ENCODE results near the gene PGAP6. TPM values are rescaled to one million over a fixed set of nuclear protein-coding genes. Genes with fewer than 3 reads are reported as not detected.
A peak's percentile ranks its signal among the peaks of the same experiment; 100 is the strongest.

The PGAP6 gene
- total and polyA plus RNA-seq, 9 of the 15 experiments (the other 6 are each of a cell fraction or from before 2014, with no cell fraction given) = 0.45 to 50.2 (median 39.3) TPM

DNA sequence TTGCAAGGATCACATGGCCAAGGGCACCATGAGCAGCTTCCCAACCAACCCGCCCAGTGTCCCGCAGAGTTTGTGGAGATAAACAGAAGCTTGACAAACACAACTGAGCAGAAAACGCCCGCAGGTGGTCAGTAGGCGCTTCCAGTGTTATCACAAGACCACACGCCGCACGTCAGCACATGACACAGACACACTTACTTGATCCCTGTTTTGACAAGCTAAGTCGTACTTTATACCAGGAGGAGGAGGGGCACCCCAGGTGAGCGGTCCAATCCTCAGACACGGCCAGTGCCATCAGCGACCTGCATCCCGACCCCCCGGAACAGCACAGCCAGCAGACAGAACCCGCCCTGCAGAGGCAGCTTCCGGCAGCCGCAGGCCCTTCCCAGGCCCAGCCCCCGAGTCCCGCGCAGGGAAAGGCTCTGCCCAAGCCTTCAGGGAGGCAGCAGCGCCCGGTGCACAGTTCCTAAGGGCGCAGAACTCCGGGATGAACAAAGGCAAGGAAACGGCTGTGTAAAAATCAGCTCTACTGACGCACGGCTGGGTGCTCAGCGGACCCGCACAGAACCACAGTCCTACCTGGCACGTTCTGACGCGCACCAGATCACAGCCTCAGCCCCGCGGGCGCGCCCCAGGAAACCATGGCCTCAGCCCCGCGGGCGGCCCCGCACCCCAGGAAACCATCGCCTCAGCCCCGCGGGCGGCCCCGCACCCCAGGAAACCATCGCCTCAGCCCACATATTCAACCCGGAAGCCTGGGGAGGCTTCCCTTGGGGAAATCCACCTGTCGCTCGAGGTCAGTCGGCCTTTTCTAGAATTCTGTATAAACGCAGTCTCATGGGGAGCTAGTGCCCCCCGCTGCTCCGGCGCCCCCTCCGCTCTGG lies 57.1 kb downstream of the PGAP6 start:
- Histone ChIP-seq H3K36me3 (ENCODE audit: control insufficient read depth, insufficient read depth, low read length) (peaks cover 27% of the 10 kb centered on the region), H3K27me3 (ENCODE audit: control insufficient read depth in 2 of 2, insufficient read depth in 2 of 2, low read length in 2 of 2) (no peaks in the 10 kb centered on the region), H3K4me2 (ENCODE audit: insufficient read depth, low read length) (peak overlapping the region; percentile 74), H3K9ac (ENCODE audit: insufficient read depth in 1 of 2, low read depth in 2 of 2, low read length in 2 of 2) (peak overlapping the region; percentile 63 to 89), H2AFZ (ENCODE audit: low read depth, low read length) (peak overlapping the region; percentile 63; the same call in 1 of the 2 replicates), H3K4me1 (replicated peaks in 1 of 2; ENCODE audit: control insufficient read depth in 2 of 2, insufficient read depth in 2 of 2, low read length in 2 of 2) (peaks cover 24 to 54% of the 10 kb centered on the region in 2 experiments), H3K79me2 (ENCODE audit: control insufficient read depth, insufficient read depth, low read length) (peaks cover 86% of the 10 kb centered on the region), H4K20me1 (replicated peaks; ENCODE audit: control insufficient read depth, insufficient read depth, low read length) (peaks cover 49% of the 10 kb centered on the region; the same call in 1 of the 2 replicates), H3K9me3 (replicated peaks; ENCODE audit: control insufficient read depth, insufficient read depth, low read depth, low read length) (no peaks in the 10 kb centered on the region), H3K27ac (ENCODE audit: extremely low read depth, low read depth, low read length) (peak overlapping the region; percentile 86), H3K9me1 (ENCODE audit: control insufficient read depth, insufficient read depth, low read length) (peaks cover 10% of the 10 kb centered on the region), H3K4me3 (peak overlapping the region; percentile 28)
- peak; percentile 91 for ATAC-seq
- no TSS peak for BruUV-seq (replicated peaks)
- CTCF ChIA-PET (ENCODE audit: low intra/inter-chr PET ratio) = no interaction called here
- FAIRE-seq = peak; percentile 98
- POLR2A ChIA-PET = interaction anchor here (0.6 to 1.4 kb wide), 8 partner anchors 9 to 231 kb away, joined by 3 to 4 read pairs (median 3); no protein-coding TSS in a partner anchor
- peak; percentile 79 to 95 (median 84) for DNase-seq (ENCODE audit: extremely low read depth in 1 of 4, low spot score in 3 of 4)
- WGBS (ENCODE audit: insufficient coverage, low coverage, missing lambda C conversion rate) = 11% methylated on average over 47 of the region's 55 CpGs
- in situ Hi-C loops (cut with MboI) (no loop called here), intact Hi-C loops (cut with micrococcal nuclease) (no loop called here)
- TF ChIP-seq CBFA2T2 (conservative IDR thresholded peaks at IDR 0.05) (peak; percentile 95), MTA2 (IDR thresholded peaks at IDR 0.05; ENCODE audit: low read depth) (peak; percentile 70), BCOR (IDR thresholded peaks at IDR 0.05) (peak; percentile 80; the same call in 1 of the 2 replicates), SMARCA4 (IDR thresholded peaks at IDR 0.05) (peak; percentile 78; the same call in 1 of the 2 replicates), MECOM (CRISPR knock-in tag; IDR thresholded peaks at IDR 0.05) (peak; percentile 24; the same call in 1 of the 2 replicates), HNRNPUL1 (IDR thresholded peaks at IDR 0.05; ENCODE audit: low read length) (no peak), SOX6 (IDR thresholded peaks at IDR 0.05) (peak; percentile 88), ARID2 (IDR thresholded peaks at IDR 0.05) (no peak), FOS (IDR thresholded peaks at IDR 0.05; ENCODE audit: extremely low read depth, insufficient read length) (no peak), RCOR1 (IDR thresholded peaks at IDR 0.05; ENCODE audit: borderline replicate concordance in 1 of 2, low read depth in 2 of 2, low read length in 2 of 2) (peak in 1 of 2 experiments; percentile 78; a peak in 2 of 4 replicates), MEIS2 (IDR thresholded peaks at IDR 0.05; ENCODE audit: partially characterized antibody) (peak; percentile 89), CREB1 (IDR thresholded peaks at IDR 0.05) (peak; percentile 70; the same call in 1 of the 2 replicates), CREB1 (CRISPR knock-in tag; IDR thresholded peaks at IDR 0.05) (peak; percentile 45; the same call in 1 of the 2 replicates), BHLHE40 (IDR thresholded peaks at IDR 0.05; ENCODE audit: low read length) (peak; percentile 96)
- TF ChIP-seq, protein P1, sequence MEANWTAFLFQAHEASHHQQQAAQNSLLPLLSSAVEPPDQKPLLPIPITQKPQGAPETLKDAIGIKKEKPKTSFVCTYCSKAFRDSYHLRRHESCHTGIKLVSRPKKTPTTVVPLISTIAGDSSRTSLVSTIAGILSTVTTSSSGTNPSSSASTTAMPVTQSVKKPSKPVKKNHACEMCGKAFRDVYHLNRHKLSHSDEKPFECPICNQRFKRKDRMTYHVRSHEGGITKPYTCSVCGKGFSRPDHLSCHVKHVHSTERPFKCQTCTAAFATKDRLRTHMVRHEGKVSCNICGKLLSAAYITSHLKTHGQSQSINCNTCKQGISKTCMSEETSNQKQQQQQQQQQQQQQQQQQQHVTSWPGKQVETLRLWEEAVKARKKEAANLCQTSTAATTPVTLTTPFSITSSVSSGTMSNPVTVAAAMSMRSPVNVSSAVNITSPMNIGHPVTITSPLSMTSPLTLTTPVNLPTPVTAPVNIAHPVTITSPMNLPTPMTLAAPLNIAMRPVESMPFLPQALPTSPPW (CRISPR knock-in tag; IDR thresholded peaks at IDR 0.05) = peak; percentile 82
- TF ChIP-seq, protein P2, sequence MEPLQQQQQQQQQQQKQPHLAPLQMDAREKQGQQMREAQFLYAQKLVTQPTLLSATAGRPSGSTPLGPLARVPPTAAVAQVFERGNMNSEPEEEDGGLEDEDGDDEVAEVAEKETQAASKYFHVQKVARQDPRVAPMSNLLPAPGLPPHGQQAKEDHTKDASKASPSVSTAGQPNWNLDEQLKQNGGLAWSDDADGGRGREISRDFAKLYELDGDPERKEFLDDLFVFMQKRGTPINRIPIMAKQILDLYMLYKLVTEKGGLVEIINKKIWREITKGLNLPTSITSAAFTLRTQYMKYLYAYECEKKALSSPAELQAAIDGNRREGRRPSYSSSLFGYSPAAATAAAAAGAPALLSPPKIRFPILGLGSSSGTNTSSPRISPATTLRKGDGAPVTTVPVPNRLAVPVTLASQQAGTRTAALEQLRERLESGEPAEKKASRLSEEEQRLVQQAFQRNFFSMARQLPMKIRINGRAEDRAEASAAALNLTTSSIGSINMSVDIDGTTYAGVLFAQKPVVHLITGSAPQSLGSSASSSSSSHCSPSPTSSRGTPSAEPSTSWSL (CRISPR knock-in tag; IDR thresholded peaks at IDR 0.05; ENCODE audit: borderline replicate concordance) = no peak
- TF ChIP-seq, protein P3, sequence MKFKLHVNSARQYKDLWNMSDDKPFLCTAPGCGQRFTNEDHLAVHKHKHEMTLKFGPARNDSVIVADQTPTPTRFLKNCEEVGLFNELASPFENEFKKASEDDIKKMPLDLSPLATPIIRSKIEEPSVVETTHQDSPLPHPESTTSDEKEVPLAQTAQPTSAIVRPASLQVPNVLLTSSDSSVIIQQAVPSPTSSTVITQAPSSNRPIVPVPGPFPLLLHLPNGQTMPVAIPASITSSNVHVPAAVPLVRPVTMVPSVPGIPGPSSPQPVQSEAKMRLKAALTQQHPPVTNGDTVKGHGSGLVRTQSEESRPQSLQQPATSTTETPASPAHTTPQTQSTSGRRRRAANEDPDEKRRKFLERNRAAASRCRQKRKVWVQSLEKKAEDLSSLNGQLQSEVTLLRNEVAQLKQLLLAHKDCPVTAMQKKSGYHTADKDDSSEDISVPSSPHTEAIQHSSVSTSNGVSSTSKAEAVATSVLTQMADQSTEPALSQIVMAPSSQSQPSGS (CRISPR knock-in tag; IDR thresholded peaks at IDR 0.05) = no peak
- TF ChIP-seq, protein P4, sequence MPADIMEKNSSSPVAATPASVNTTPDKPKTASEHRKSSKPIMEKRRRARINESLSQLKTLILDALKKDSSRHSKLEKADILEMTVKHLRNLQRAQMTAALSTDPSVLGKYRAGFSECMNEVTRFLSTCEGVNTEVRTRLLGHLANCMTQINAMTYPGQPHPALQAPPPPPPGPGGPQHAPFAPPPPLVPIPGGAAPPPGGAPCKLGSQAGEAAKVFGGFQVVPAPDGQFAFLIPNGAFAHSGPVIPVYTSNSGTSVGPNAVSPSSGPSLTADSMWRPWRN (IDR thresholded peaks at IDR 0.05; ENCODE audit: low read depth) = peak; percentile 99

All from K562 (cell line).